OCI-LY7 (cell line): ENCODE data around the gene PDE3B.

Experiments
- EZH2phosphoT487 ChIP-seq: fragments of 200-600 bp; sonication (generic); IDR thresholded peaks from 2 replicates; pipeline ENCODE4 v1.6.1; 2018; ENCODE audit warnings: low read depth, borderline replicate concordance, mild to moderate bottlenecking, mixed run types, antibody characterized with exemption, low read length, moderate library complexity, mixed read lengths
- TF ChIP-seq, protein P1 (sequence below): fragments of 200-600 bp; sonication (generic); conservative IDR thresholded peaks from 2 replicates; pipeline ENCODE4 v1.5.1; 2014; ENCODE audit warnings: mild to moderate bottlenecking, antibody characterized with exemption, low read length, moderate library complexity, mixed read lengths

DNA sequence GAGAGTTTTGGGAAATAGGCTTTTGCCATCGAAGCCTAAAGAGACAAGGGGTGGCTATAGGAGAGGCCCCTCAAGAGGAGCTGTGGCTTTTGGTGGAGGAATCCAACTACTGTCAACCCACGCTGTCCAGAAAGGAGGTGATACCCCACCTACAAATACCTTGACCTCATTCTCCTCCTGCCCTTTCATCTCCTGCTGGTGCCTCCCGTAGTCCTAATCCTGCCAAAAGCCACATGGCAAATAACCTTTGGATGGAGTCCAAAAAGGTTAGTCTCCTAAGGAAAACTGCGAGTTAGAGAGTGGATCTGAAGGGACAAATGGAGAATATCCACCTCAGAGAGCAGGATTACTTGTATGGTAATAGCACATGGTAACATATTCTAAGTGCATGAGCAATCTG, 112.7 kb downstream of the PDE3B start:
- TF ChIP-seq, protein P1, sequence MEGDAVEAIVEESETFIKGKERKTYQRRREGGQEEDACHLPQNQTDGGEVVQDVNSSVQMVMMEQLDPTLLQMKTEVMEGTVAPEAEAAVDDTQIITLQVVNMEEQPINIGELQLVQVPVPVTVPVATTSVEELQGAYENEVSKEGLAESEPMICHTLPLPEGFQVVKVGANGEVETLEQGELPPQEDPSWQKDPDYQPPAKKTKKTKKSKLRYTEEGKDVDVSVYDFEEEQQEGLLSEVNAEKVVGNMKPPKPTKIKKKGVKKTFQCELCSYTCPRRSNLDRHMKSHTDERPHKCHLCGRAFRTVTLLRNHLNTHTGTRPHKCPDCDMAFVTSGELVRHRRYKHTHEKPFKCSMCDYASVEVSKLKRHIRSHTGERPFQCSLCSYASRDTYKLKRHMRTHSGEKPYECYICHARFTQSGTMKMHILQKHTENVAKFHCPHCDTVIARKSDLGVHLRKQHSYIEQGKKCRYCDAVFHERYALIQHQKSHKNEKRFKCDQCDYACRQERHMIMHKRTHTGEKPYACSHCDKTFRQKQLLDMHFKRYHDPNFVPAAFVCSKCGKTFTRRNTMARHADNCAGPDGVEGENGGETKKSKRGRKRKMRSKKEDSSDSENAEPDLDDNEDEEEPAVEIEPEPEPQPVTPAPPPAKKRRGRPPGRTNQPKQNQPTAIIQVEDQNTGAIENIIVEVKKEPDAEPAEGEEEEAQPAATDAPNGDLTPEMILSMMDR = no peak
- no peak for TF ChIP-seq EZH2phosphoT487
